GM13976 (cell line): ENCODE results near the gene MRPS2.
"Not testable (repeated sequence)": the region's sequence is repeated elsewhere in the genome, so short reads cannot be mapped to it uniquely, and the experiment has no call there.

Experiments
- DNase-seq: peaks from one replicate; pipeline ENCODE4 v3.0.0; 2012; ENCODE audit warnings: low spot score
- in situ Hi-C: fragments of 300-500 bp; cut with MboI; formaldehyde crosslinking; loops from one replicate; pipeline ENCODE4 v1.12.0; 2022; ENCODE audit warnings: low sequenced_read_pairs, mixed read lengths, inconsistent platforms; ENCODE audit not compliant: unreplicated experiment
- TF ChIP-seq, protein P1 (sequence below): IDR thresholded peaks from 2 replicates; pipeline ENCODE4 v1.5.1; 2012; ENCODE audit warnings: borderline replicate concordance, mild to moderate bottlenecking; ENCODE audit not compliant: insufficient read depth; ENCODE audit errors: extremely low read depth, missing control alignments, control extremely low read depth

The MRPS2 gene

GRCh38 chr9:135523521-135524129 is 23.1 kb downstream of the MRPS2 start:
- no peak for DNase-seq
- in situ Hi-C loops = no loop called here
- TF ChIP-seq, protein P1, sequence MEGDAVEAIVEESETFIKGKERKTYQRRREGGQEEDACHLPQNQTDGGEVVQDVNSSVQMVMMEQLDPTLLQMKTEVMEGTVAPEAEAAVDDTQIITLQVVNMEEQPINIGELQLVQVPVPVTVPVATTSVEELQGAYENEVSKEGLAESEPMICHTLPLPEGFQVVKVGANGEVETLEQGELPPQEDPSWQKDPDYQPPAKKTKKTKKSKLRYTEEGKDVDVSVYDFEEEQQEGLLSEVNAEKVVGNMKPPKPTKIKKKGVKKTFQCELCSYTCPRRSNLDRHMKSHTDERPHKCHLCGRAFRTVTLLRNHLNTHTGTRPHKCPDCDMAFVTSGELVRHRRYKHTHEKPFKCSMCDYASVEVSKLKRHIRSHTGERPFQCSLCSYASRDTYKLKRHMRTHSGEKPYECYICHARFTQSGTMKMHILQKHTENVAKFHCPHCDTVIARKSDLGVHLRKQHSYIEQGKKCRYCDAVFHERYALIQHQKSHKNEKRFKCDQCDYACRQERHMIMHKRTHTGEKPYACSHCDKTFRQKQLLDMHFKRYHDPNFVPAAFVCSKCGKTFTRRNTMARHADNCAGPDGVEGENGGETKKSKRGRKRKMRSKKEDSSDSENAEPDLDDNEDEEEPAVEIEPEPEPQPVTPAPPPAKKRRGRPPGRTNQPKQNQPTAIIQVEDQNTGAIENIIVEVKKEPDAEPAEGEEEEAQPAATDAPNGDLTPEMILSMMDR = no peak

GRCh38 chr9:135524130-135524861 is 23.8 kb downstream of the MRPS2 start:
- in situ Hi-C loops = no loop called here
- DNase-seq = no peak
- TF ChIP-seq, protein P1 = no peak

DNA sequence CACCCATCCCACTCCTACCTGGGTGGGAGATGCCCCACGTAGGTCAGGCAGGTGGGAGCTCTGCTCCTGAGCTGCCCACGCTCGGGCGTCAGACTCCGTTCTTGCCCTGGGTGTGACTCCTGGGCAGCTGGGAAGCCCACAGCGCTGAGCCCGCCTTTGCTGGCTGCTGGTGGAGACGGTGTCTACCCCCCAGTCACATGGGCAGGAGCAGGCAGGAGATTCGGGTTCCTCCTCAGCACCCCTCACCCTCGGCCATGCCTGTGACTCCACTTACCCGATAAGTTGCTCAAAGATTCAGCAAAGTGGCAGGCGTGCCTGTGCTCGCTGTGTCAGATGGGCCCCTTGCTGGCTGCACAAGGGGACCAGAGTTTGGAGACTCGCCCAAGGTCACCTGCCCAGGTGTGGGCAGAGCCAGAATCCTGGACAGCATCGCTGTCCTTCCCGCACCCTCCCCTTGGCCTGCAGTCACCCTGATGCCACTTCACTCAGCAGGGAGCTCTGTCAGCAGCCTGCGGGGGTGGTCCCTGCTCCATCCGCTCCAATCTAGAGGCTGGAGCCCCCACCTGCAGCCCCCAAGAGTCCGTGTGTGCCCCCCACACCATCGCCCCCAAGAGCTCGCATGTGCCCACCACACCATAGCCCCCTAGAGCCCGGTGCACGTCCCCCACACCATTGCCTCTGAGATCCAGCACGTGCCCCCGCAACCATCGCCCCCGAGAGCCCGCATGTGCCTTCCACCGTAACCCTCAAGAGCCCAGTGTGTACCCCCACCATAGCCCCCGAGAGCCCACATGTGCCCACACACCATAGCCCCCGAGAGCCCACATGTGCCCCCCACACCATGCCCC is 25.0 kb downstream of the MRPS2 start:
- in situ Hi-C loops = no loop called here
- TF ChIP-seq, protein P1 = no peak
- no peak for DNase-seq

GRCh38 chr9:135526089-135526729 is 25.7 kb downstream of the MRPS2 start:
- DNase-seq = no peak
- in situ Hi-C loops = no loop called here
- TF ChIP-seq, protein P1 = no peak

- DNase-seq = no peak
- in situ Hi-C loops = no loop called here
These were observed 26.5 kb downstream of the MRPS2 start for GRCh38 chr9:135526730-135527571.

DNA sequence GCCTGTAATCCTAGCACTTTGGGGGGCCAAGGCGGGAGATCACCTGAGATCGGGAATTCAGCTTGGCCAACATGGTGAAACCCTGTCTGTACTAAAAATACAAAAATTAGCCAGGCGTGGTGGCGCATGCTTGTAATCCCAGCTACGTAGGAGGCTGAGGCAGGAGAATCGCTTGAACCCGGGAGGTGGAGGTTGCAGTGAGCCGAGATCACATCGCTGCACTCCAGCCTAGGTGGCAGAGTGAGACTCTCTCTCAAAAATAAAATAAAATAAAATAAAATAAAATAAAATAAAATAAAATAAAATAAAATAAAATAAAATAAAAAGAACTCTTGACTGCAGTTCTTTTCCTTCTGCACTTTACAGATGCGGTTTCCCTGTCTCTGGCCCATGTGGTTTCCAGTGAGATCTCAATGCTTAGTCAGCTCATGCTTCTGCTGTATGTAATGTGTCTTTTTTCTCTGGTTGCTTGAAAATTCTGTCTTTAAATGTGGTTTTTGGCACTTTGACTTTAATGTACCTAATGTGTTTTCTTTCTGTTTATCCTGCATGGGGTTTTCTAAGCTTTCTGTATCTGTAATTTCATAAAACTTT is 28.5 kb downstream of the MRPS2 start:
- DNase-seq, in situ Hi-C loops: not testable (repeated sequence)

More at GRCh38 chr9:135526730-135527571, 26.5 kb downstream of the MRPS2 start:
- TF ChIP-seq, protein P1 = no peak
